ENCODE results near the gene RASAL2. TPM values are rescaled to one million over a fixed set of nuclear protein-coding genes. Genes with fewer than 3 reads are reported as not detected.

Gene RASAL2
- total and polyA plus RNA-seq, 12 donors = 2.4 to 31.5 (median 15.0) TPM

DNA sequence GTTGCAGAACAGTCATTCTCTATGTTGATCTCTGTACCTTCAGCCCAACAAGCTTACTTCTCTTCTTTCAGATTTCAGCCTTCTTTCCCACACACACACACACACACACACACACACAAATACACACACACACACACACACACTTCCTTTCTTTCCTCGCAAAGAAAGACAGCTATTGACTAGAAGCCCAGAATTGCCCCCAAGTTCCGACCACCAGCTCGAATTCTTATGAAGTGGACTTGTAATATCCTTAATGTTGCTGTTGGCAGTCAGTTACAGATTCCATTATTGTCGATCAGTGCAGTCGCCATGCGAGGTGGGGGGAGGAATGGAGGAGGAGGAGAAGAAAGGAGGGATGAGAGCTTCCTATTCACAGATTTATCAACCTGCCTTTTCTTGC is 277.3 kb downstream of the RASAL2 start:
- H3K36me3 ChIP-seq (replicated peaks in 1 of 2) = no peaks in the 10 kb centered on the region
- no peak overlapping the region for H3K27ac ChIP-seq
- TF ChIP-seq POLR2A (IDR thresholded peaks at IDR 0.05) = no peak
- TF ChIP-seq, protein P1, sequence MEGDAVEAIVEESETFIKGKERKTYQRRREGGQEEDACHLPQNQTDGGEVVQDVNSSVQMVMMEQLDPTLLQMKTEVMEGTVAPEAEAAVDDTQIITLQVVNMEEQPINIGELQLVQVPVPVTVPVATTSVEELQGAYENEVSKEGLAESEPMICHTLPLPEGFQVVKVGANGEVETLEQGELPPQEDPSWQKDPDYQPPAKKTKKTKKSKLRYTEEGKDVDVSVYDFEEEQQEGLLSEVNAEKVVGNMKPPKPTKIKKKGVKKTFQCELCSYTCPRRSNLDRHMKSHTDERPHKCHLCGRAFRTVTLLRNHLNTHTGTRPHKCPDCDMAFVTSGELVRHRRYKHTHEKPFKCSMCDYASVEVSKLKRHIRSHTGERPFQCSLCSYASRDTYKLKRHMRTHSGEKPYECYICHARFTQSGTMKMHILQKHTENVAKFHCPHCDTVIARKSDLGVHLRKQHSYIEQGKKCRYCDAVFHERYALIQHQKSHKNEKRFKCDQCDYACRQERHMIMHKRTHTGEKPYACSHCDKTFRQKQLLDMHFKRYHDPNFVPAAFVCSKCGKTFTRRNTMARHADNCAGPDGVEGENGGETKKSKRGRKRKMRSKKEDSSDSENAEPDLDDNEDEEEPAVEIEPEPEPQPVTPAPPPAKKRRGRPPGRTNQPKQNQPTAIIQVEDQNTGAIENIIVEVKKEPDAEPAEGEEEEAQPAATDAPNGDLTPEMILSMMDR (IDR thresholded peaks at IDR 0.05) = no peak
- no peaks in the 10 kb centered on the region for H3K27me3 ChIP-seq
- peak overlapping the region in 2 of 4 donors; percentile 39 to 58 for H3K4me3 ChIP-seq
- DNase-seq = peak in 5 of 7 donors; percentile 11 to 32 (median 26)
- 1 to 3% (median 2%) methylated on average over 6 of the region's 6 CpGs for WGBS, 4 donors
- no peaks in the 10 kb centered on the region for H3K9me3 ChIP-seq (replicated peaks in 1 of 3)
- intact Hi-C loops (cut with DNase I) = no loop called here
- peaks cover 0 to 12% of the 10 kb centered on the region in 2 donors for H3K4me1 ChIP-seq (replicated peaks in 1 of 2)

DNA sequence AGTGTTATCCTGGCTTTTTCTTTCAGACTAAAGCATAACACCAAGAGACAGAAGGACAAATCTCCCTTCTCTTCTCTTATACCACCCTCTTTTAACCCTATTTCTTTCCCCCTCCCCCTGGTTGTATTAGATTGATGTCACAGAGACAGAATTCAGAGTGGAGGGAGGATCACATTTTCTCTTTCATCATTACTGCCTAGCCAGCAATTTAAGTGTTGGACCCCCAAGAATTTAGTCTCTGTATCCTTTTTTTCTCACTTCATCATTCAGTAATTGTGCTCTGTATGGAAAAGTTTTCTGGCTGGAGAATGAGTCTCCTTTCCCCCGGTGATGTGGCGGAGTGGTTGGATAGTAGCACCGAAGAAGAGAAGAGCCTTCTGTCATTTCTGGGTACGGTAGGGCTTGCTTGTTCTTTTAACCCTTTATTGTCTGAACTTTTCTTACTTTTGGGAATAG is 278.1 kb downstream of the RASAL2 start:
- peak in 1 of 7 donors; percentile 25 for DNase-seq
- Histone ChIP-seq H3K27ac (peak overlapping the region in 2 of 5 donors; percentile 10 to 25), H3K4me3 (peak overlapping the region in 2 of 4 donors; percentile 39 to 58), H3K9me3 (replicated peaks in 1 of 3) (no peaks in the 10 kb centered on the region), H3K36me3 (replicated peaks in 1 of 2) (no peaks in the 10 kb centered on the region), H3K27me3 (no peaks in the 10 kb centered on the region), H3K4me1 (replicated peaks in 1 of 2) (peaks cover 0 to 12% of the 10 kb centered on the region in 2 donors)
- TF ChIP-seq, protein P1 (IDR thresholded peaks at IDR 0.05) = no peak
- no peak for TF ChIP-seq POLR2A (IDR thresholded peaks at IDR 0.05)
- intact Hi-C loops (cut with DNase I) = no loop called here
- WGBS, 4 donors = 5 to 13% (median 9%) methylated on average over 4 of the region's 4 CpGs

DNA sequence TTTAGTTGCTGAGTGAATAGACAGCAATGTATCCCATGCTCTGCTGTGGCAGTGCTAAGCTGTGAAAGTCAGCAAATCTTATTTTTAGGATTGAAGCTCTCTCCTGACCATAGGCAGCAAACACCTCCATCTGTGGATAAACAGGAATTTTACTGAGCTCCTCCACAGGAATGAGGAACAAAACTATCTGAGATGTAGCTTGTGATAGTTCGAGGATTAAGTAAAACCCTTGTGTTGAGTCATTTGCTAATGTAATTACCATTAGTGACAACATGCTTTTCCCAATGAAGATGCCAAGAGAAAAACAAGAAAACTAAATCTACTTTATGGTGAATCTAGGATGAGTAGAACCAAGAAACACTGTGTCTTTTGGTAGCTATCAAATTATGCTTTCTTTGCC is 280.1 kb downstream of the RASAL2 start:
- Histone ChIP-seq H3K4me1 (replicated peaks in 1 of 2) (peaks cover 0 to 12% of the 10 kb centered on the region in 2 donors), H3K27ac (no peak overlapping the region), H3K4me3 (no peak overlapping the region), H3K9me3 (replicated peaks in 1 of 3) (no peaks in the 10 kb centered on the region), H3K36me3 (replicated peaks in 1 of 2) (no peaks in the 10 kb centered on the region), H3K27me3 (no peaks in the 10 kb centered on the region)
- WGBS, 4 donors = 84 to 96% (median 90%) methylated on average over 1 of the region's 1 CpG
- intact Hi-C loops (cut with DNase I) = no loop called here
- no peak for TF ChIP-seq POLR2A (IDR thresholded peaks at IDR 0.05)
- TF ChIP-seq, protein P1 (IDR thresholded peaks at IDR 0.05) = no peak
- no peak for DNase-seq

DNA sequence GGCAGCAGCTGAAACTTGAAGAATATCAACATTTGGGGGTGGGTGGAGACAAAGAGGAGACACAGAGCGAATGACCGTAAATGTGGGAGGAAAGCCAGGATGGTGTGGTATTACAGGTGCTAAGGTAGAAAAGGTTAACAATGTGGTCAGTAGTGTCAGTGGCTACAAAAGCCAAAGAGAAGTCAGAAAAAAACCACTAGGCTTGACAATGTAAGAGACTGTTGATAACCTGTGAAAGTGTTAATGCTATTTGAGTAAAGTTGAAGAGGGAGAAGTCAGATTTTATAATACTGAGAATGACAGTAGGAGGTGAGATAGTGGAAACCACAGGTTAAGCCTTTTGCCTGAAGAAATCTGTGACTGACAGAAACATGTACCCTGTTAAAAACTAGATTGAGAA is 282.1 kb downstream of the RASAL2 start:
- Histone ChIP-seq H3K27me3 (no peaks in the 10 kb centered on the region), H3K4me3 (no peak overlapping the region), H3K4me1 (replicated peaks in 1 of 2) (peaks cover 0 to 12% of the 10 kb centered on the region in 2 donors), H3K27ac (no peak overlapping the region), H3K36me3 (replicated peaks in 1 of 2) (no peaks in the 10 kb centered on the region), H3K9me3 (replicated peaks in 1 of 3) (no peaks in the 10 kb centered on the region)
- 91 to 96% (median 94%) methylated on average over 2 of the region's 2 CpGs for WGBS, 4 donors
- no peak for DNase-seq
- intact Hi-C loops (cut with DNase I) = no loop called here
- no peak for TF ChIP-seq POLR2A (IDR thresholded peaks at IDR 0.05)
- TF ChIP-seq, protein P1 (IDR thresholded peaks at IDR 0.05) = no peak

Data from adrenal gland (tissue), 12 donors.